GM21526 (cell line): ENCODE measurements around the gene PFKFB4.
"Not testable (repeated sequence)": the region's sequence is repeated elsewhere in the genome, so short reads cannot be mapped to it uniquely, and the experiment has no call there.

Experiments used
- ATAC-seq: cut with Tn5 transposase; IDR thresholded peaks from one replicate; pipeline ENCODE4 v1.9.1; 2021; ENCODE audit warnings: moderate library complexity; ENCODE audit not compliant: unreplicated experiment, low FRiP score

The PFKFB4 gene

DNA sequence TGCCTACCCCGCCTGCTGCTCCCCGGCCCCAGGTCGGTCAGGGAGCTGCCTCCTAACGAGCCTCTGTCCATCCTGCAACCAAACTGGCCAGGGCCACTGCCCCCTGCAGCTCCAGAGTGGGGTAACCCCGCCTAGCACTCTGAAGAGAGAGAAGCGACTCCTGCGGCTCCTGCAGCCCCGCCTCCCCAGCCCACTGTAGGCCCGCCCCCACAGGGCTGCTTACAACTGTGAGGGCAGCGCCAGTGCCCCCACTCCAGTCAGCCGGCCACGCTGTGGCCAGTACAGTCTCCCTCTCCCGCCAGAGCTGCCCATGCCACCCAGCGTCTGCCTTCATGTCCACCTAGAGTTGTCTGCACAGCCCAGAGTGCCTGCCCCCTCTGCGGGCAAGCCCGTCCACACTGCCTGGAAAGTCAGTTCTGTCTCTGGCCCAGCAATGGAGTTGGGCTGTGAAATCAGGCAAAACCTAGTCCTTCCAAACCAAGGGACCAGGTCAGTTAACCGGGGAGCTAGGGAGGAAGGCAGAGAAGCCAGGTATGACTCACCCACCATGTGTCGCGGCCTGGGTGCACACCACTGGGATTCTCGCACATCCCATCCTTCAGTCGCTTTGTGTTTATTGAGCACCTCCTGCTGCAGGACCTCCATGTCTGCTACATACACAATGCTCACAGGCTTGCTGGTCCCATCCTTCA lies 4.6 kb upstream of the PFKFB4 start:
- ATAC-seq: no peak

DNA sequence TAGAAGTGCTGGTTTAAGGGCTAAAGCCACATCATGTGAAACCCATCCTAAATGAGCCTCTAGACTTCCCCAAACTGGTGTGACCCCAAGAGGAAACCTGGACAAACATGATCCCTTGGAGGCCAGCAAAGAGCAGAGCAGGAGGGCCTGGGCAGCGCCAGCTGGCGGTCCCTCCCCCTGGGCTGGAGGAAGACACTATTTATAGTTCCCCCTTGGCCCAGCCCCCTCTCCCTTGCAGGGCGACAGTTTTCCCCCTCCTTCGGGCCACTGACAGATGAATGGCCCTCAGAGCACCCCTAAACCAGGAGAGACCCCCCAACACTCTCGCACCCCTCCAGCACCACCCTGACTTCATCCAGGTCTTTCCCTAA lies 4.0 kb upstream of the PFKFB4 start:
- no peak for ATAC-seq

DNA sequence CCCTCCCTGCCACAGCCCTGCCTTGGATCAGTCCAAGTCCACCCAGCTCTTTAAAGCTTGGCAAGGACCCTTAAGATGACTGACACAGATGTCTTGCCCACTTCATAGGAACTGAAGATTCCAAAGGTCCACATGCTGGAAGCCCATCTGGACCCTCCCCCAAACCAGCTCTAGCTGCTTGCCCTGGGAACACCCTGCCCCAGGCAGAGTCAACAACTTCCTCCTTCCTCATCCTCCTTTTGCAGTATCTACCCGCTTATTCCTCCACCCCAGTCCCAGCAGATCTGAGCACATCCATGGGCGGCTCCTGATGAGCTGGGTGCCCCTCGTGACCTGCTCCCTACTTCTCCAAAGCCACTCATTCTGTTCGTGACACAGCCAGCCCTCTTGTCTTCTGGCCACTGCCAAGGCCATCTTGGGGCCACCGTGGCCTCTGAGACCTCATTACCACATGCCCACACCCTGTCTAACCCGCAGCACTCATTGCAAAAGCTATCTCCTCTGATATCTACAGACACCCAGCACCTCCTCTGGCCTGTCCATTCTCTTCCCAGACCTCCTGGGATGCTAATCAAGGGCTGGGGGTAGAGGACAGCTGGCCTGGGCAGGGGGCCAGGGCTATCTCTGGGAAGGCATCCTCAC lies 2.0 kb upstream of the PFKFB4 start:
- no peak for ATAC-seq

DNA sequence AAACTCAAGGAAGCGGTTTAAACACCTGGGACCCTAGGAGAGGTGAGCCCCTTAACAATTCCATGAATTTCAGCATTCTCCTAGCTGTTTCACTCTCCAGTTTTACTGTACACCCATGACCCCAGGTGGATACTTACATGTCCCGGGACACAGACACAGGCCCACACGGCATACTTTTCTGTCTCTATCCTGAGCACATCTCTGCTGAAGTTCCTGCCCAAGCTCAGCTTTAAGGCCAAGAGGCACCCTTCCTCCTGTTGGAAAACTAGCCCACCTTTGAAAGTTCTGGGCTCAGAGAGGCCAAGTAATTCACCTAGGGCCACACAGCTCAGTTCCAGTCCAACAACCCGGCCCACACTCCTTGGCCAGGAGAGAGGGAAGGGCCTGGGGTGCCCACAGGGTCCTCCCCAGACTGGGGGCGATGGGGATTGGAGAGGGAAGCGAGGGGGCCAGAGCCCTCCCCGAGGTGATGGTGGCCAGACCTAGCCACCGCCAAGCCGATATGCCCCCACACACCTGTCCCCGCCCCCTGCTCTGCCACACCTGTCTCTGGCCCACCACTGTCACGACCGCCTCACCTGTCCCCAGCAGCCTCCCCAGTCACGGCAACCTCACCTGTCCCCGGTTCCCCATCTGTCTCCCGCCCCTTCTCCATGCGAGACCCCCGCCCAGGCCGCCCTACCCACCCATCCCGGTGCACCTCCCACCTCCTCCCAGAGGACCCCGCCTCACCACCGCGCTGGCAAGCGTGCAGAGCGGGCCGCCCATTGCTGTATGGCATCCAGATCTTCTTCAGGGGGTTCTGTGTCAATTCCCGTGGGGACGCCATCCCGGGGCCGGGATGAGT lies 431 bp downstream of the PFKFB4 start:
- ATAC-seq: no peak

DNA sequence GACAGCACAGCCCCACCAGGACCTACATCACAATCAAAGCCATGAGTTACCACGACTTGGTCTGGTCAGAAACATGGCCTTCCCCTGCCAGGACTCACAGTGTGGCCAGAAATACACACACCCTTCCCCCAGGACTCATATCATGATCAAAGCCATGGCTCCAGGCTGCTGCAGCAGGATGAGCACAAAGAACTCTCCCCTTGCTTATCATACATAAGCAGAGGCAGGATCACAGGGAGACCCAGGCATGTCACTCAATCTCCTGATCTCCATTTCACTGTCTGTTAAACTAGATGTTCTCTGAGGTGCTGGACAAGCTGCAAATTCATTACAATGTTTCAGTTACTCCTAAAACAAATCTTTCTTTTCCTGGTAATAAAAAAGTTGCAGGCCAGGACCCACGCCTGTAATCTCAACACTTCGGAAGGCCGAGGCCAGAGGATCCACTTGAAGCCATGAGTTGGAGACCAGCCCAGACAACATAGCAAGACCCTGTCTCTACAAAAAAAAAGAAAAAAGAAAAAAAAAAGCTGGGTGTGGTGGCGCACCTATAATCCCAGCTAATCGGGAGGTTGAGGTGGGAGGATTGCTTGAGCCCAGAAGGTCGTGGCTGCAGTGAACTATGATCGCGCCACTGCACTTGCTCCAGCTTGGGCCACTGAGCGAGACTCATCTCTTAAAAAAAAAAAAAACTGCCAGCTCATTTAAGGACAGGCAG lies 1.2 kb downstream of the PFKFB4 start:
- ATAC-seq: no peak

DNA sequence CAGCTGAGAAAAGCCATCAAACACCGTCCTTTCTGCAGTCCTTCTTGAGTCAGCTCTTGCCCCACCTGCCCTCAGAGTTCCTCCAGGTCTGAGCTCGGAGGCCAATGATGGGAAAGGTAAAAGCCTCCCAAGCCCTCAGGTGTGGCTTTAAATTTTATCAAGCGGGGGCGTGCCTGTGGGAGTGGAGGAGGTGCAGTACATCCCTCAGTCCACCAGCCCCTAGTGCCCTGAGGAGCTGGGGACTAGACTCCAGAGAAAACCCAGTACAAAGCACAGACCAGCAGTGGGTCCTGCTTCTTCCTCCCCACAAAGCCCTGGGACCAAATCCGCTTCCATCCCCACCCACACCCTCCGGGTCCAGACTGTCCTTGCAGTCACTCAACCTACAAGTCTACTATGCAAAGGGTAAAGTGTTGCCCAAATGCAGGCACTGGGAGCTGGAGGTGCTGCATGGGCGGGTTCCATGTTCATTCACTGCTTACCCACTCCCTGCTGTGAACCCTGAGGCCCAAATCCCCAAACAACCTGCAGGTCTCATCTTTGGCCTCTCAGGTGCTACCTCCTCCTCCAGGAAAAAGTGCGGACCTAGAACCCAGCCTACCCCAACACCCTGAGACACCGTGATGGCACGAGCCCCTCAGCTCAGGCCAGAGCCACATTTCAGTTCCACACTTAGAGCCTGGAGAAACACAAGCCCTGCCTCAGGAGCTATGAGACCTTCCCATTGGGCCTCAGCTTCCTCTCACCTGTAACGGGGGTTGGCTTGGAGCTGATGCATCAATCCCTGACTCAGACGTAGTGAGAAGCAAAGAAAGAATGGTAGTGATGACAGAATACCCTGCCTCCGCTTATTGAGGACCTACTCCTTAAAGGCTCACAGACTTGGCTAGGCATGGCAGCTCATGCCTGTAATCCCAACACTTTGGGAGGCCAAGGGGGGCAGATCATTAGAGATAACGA lies 2.4 kb downstream of the PFKFB4 start:
- ATAC-seq: no peak

DNA sequence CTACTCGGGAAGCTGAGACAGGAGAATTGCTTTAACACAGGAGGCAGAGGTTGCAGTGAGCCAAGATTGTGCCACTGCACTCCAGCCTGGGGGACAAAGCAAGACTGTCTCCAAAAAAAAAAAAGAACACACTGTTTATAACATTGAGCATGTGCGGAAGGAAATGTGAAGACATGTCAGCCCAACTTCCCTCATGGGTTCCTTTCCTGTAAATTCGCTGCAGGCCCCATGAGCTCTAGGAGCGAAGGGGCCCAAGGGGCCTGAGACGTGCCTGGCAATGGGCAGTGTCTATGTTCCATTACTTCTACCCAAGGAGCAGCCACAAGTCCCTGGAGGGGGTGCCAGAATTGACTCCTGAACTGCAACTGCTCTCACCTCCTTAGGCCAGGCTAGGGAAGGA lies 3.2 kb downstream of the PFKFB4 start:
- ATAC-seq: no peak

DNA sequence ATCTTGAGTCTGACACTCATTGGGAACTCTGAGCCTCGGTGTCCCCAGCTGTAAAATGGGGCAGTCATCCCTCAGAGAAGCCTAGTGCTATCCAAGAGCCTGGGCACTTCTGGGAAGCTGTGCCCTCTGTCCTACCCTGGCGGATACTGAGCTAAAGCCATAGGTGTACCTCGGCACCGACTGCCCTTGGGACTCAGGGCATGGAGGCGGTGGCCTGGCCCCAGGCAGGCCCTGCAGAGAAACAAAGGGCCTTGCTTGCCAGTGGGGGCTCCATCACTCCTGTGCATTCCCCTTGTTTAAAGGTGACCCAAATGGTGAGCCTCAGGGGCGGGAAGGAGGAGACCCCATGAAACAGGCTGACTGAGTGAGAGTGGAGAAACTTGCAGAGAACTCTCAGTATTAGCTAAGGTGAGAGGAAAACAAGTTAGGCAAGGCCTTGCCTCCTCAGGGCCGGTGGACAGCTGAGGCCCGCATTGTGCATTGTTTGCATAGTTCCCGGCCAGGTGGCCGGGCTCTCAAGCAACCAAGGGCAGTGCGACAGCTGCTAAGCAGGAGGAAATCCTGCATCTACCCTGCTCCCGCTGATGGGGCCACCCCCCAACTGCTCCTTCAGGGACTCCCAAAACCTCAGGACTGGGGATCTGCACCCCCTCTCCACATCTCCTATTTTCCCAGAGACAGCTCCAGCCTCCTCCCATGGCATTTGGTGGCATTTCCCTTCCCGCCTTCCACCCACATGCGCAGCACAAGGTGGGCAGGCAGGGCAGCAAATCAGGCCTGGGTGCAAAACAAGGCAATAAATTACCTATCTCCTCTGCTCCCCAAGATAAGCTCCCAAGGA lies 4.3 kb downstream of the PFKFB4 start:
- no peak for ATAC-seq

DNA sequence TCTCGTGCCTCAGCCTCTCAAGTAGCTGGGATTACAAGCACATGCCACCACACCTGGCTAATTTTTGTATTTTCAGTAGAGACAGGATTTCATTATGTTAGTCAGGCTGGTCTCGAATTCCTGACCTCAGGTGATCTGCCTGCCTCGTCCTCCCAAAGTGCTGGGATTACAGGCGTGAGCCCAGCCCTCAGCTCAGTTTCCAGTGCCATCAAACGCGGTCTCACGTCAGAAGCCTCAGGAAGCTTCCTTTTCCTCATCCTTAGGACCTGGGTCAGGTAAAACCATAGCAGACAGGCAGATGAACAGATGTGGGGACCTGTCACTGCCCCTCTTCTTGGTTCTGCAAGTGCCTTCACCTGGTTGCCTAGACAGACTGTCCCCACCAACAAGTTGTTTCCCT lies 5.0 kb downstream of the PFKFB4 start:
- not testable (repeated sequence) for ATAC-seq

DNA sequence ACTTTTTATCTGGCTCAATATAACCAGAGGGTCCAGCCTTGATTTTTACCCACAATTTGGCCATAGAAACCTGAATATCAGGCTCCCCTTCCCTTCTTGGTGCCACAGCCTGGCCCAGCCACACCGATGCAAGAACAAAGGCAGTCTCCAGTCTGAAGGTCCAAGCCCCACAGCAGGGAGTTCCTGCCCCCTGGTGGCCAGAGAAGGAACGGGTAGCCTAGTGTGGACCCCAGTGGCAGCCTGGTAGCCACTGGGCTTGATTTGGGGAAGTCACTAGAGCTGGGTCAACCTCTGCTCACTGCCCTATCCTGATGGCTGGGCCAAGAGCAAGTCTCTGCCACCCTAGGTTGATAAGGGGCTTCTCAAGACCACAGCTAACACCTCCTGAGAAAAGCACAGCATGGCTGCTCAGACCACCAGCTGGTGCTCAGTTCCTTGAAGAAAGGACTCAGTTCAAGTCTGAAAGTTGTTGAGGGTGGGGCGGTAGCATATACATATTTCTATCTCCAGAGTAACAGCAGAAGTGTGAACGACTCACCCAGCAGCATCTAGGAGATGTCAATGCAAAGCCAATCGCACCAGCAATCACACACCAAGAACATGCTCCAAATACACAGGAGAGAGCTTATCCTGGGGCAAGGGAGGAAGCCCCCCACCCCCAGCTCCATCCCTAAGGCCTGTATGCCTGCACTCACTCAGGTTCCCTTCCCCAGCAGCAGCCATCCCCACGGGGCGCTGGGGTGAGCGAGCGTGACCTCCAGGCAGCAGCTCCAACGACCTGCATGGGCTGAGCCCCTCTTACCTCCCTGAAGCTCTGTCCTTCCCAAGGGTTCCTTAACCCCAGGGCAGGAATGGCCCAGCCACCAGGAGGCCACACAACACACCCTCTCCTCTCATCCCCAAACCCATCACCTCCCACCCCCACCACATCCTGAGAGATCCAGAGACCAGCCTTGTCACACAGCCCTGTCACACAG lies 7.6 kb downstream of the PFKFB4 start:
- ATAC-seq: peak; percentile 58

DNA sequence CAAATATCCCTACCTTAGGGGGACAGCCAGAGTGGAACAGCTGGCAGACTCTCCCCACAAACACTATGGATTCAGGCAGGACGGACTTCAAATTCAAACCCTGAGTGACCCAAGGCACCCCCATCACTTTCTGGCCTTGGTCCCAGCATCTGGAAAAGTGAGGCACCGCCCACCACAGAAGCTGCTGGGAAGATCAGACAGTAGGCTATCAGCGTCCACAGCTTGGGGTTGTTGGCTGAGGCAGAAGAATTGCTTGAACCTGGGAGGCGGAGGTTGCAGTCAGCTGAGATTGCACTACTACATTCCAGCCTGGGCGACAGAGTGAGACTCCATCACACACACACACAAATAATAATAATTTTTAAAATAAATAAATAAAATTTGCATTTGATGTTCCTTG lies 8.5 kb downstream of the PFKFB4 start:
- no peak for ATAC-seq

DNA sequence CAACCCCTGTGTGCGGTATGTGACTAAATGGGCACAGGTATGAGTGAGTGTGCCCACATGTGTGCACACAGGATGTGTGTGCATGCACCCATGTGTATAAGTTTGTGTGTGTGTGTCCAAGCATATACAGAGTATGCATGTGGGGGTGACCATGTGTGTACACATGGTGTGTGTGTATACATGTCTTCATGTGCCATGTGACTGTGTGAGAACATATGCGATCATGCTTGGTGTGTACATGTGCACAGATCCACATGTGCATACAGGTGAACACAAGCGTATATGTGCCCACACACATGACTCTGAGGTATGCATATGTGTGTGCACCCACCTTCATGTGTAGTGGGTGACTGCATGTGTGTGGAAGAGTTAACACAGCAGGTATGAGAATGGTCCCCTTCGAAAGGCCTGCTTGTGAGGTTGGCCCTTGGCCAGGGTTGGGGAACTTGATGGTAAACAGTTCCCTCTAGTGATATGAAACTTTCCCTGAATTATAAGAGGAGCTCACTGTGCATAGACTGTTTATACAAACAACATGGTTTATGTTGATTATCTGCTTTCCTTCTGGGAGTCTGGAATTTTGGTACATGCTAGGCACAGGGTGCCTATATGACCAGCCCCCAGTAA lies 10.3 kb downstream of the PFKFB4 start:
- ATAC-seq: no peak

DNA sequence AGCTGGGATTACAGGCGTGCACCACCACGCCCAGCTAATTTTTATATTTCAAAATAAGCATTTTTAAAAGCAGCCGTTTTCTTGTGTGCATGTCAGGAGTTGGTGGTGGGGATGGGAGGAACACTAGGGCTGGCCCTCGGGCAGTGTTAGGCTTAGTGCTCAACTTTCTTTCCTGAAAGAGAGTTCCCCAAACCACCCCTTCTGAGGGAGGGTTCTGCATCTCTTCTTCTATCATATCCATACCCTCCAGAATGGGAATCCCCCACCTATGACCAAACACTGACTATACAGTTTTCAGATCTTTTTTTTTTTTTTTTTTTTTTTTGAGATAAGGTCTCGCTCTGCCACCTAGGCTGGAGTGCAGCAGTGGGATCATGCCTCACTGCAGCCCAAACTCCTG lies 12.5 kb downstream of the PFKFB4 start:
- ATAC-seq: no peak

DNA sequence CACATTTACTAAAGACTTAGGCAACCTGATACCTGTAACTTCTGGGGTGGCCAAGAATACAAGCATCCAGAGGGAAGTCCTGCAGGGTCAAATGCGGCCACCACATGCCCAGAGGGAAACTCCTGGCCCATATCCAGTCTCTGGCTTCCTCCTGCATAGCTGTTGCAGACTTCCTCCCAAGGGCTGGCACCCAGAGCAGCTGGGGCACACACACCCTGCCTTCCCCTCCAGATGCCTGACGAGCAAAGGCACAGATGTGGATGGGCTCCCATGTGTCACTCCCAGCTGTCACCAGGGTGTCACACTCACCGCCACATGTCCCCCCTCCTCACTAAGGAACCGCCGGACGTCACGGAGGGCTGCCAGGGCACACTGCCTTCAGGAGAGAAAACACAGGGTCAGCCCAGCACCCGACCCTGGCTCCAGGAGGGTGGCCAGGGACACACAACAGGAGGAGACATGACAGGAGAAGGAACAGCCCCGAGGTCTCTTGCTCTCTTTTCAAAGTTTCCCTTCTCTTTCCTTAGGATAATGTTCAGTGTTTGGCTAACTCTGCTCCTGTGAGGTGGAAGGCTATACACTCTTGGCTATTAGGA lies 13.2 kb downstream of the PFKFB4 start:
- no peak for ATAC-seq

DNA sequence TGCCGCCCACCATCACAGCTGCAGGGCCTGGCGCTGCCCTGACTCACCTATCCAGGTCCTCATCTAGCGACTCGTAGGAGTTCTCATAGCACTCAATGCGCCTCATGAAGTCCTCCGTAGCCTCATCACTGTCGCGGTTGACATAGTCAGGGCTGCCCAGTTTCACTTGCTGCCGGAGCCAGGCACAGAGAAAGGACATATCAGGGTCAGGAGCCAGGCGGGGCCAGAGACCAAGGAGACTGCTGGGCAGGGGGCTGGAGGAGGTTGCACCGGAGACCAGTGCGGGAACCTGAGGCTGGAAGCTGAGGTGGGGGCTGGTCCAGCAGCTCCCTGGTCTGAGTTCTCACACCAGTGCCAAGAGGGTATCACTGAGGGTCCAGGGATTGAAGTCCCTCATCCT lies 18.2 kb downstream of the PFKFB4 start:
- ATAC-seq: no peak

DNA sequence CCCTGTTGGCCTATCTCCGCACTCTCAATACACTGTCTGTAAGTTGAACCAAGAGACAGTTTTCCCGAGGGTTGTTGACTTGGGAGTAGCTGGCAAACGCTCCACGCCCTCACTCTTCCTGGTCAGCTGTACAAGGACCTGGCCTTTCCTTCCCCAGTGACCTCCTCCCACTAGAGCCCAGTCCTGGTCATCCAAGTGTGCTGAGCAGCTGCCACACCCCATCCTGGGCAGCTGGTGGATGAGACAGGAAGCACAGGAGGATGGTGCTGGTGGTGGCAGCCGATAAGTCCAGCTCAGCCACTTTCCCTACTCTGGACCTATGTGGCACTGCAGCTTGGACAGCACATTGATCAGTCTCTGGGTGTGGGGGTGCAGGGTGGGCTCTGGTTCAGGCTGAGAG lies 19.8 kb downstream of the PFKFB4 start:
- ATAC-seq: no peak

DNA sequence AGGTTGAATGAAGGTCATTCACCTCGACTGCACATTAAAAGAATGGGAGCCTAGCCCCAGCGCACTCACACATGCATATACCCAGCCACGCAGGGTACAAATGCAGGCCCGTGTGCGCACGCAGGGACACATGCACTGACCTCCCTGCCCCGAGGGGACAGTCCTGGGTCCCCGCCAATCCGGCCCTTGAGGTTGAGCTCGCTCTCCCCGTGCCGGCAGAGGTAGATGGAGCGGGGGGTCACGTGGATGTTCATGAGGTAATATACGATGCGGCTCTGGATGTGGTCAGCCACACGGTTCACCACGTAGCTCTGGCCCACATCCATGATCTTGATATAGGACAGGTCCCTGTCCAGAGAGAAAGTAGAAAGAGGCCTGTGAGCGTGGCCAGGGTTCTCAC lies 20.5 kb downstream of the PFKFB4 start:
- no peak for ATAC-seq
